Suprapubic skin (tissue), 4 donors: ENCODE measurements around the gene KLHL29.

ENCODE experiments used
- CTCF ChIP-seq, 2 donors: fragments of 200-600 bp in 1 of 2; fragments of 450-650 bp in 1 of 2; sonication (generic) in 1 of 2; IDR thresholded peaks; one replicate each; pipeline ENCODE4 v1.5.1; 2016 to 2019; ENCODE audit warnings: antibody characterized with exemption in 2 of 2, mild to moderate bottlenecking in 1 of 2, moderate library complexity in 1 of 2
- POLR2A ChIP-seq, 2 donors: fragments of 450-650 bp; IDR thresholded peaks; one replicate each; pipeline ENCODE4 v1.6.1; 2017; ENCODE audit warnings: antibody characterized with exemption in 2 of 2, mild to moderate bottlenecking in 2 of 2, moderate library complexity in 2 of 2
- POLR2AphosphoS5 ChIP-seq, 3 donors: sonication (generic); formaldehyde crosslinking; IDR thresholded peaks; one replicate each; pipeline ENCODE4 v1.6.1; 2017; ENCODE audit warnings: antibody characterized with exemption in 3 of 3

GRCh38 chr2:23516520-23517256 is 131.7 kb downstream of the KLHL29 start:
- TF ChIP-seq CTCF (IDR thresholded peaks at IDR 0.05) (no peak), POLR2A (IDR thresholded peaks at IDR 0.05) (no peak), POLR2AphosphoS5 (IDR thresholded peaks at IDR 0.05) (no peak)
